NOMO-1 treated with dmso at 0.1 percent for 144 hours (cell line): ENCODE data around the gene FXYD6.
"Not testable (repeated sequence)": the region's sequence is repeated elsewhere in the genome, so short reads cannot be mapped to it uniquely, and the experiment has no call there.

Experiments used
- DNase-seq: peaks from one replicate; lab custom pipeline; 2025; ENCODE audit not compliant: unreplicated experiment; lab: John Stamatoyannopoulos, UW

The FXYD6 gene

DNA sequence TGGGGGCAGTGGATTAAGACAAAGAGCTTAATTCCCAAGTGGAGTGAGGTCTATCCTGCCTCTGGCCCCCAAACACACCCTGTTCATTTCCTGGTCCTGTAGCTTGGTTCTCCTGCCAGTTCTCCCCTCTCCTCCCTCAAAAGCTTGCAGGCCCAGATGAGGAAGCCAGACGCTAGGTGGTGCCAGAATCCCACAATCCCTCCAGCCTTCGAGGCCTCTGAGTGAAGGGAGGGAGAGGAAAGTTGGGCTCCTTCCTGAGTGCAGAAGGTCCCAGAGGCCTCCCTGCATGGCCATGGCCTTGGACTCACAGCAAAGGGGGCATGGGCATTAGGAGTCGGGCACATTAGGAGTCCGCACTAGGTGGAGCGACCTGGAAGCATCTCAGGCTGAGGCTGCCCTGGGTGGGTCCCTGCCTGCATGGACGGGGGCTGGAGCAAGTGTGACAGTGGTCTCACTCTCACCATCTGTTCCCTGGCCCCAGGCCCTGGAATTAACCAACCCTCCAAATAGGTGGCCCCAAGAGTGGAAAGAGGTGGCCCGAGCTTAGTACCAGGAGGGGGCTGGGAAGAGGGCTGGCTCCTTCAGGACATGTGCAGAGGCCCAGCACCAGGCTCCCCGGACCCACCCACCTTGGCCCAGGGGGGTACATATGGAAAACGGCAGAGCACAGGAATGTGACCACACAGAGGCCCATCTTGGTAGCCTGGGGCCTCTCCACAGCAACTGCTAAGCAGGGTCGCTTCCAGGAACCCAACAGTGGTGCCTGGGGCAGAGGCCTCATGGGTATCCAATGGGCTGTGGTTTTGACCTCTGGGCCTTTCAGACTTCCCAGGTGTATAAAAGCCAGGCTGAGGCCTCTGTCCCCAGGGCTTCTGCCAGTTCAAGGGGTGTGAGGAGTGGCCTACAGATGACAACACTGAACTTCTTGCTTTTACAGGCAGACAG is 57.1 kb downstream of the FXYD6 start:
- peak; percentile 74 for DNase-seq

DNA sequence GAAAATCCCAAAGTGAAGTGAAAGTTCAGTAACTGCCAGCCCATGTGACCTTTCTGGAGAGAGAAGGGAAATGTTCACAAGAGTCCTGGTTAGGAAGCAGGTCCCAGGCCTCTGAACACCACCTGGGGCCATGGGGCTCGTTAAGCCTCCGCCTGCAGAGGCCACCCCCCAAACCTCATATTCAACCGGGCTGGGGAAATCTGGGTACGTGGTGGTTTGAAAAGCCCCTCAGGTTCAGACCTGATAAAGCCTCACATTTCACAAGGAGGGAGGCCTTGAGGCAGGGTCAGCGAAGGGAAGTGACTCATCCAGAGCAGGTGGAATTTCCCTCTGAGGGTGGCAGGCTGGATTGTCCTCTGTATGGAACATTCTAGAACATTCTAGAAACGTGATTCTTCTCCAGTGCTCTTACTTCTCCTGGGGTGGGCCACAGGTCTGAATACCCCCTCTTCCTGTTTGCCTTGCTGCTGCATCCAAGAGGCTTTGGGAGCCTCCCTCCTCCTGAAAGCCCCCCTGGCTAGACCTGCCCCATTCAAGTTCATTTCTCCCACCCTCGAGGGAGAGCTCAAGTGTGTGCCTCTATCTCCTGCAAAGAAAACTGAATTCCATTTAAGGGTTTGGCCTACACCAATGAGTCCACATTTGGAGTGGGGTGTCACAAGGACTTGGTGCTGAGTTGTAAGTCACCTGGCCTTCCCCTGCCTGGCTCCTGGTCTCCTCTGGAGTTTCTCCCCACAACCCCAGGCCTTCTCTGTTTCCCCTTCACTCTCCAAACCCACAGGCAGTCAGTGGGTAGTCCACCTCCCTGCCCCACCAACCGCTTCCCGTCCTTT is 58.2 kb downstream of the FXYD6 start:
- DNase-seq, result no peak

DNA sequence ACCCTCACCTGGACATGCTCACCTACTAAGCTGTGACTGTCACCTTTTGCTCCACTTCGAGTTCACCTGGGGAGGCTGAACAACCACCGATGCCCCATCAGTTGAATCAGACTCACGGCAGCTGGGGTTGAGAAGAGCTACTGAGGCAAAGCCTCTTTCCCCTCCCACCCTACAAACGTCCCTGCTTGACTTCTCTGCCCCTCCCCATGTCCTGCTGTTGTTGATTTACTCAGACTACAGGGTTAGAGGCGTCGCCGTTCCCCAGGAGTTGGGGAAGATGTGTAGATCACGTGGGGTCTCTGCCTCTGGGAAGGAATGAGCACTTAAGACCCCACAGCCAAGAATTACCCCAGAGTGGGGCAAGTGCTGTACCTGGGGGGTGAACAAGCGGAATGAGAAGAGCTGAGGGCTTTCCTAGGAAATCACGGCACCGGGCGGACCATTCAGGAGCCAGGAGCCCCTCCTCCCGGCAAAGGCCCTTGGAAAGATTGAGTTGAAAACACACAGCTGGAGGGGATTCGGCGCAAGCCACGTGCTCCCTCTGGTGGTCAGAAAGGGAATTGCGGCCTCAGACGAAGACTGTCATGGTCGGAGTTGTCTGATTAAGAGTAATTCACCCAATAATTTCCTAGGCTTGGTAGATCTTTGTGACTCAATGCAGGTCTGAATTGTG is 59.0 kb downstream of the FXYD6 start:
- DNase-seq, result peak; percentile 56

- DNase-seq, result no peak
Measured at GRCh38 chr11:117816846-117817367, 59.6 kb downstream of the FXYD6 start.

DNA sequence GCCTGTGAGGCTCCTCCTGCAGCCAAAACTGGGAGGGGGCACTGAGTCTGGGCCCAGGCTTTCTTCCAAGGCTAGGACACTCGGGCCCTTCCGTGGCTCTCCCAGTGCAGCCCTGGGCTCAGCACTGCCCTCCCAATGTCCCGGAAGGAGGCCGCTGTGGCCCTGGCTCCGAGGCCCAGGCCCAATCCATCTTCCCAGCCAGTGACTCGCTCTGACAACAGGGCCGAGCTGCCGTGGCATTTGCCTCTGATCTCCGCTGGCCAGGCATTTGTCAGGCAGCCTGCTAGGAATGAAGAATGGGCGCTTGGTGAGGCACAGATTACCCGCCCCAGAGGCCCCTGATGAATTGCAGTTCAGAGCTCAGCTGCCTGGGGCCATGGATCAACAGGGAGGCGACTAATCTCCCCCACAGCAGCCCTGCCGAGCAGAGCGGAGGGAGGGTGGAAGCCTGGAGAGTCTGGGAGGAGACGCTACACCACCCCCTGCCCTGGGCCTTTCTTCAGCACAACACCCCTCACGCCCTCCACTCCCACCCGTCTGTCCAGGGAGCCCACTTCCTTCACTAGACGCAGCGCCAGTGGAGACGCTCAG is 60.2 kb downstream of the FXYD6 start:
- no peak for DNase-seq

DNA sequence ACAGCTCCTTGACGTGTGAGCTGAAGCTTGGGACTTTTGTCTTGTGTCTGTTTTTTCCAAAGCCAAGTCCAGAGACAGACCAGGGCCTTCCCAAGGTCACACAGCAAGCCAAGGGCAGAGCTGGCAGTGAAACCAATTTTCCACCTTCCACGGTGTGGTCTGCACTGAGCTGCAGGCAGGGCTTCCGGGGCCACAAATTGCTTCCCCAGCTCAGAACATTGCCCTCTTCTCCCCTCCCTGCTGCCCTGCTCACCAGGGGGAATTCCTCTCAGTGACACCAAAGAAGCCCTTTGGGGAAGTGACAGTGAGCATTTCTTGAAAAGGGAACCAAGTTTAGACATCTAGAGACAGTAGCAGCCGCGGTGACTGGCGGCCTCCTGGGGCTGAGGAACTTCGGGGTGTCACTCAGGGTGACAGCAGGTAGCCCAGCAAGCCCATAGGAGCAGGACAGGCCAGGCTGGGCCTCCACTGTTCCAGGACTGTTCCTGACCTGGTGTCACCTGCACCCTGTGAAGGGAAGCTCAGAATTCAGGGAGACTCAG is 61.1 kb downstream of the FXYD6 start:
- peak; percentile 85 for DNase-seq

- no peak for DNase-seq
Measured at GRCh38 chr11:117814766-117815261, 61.6 kb downstream of the FXYD6 start.

GRCh38 chr11:117814204-117814765 is 62.2 kb downstream of the FXYD6 start:
- no peak for DNase-seq

GRCh38 chr11:117810056-117810451 is 66.4 kb downstream of the FXYD6 start:
- not testable (repeated sequence) for DNase-seq

GRCh38 chr11:117809236-117810055 is 67.0 kb downstream of the FXYD6 start:
- peak; percentile 25 for DNase-seq

DNA sequence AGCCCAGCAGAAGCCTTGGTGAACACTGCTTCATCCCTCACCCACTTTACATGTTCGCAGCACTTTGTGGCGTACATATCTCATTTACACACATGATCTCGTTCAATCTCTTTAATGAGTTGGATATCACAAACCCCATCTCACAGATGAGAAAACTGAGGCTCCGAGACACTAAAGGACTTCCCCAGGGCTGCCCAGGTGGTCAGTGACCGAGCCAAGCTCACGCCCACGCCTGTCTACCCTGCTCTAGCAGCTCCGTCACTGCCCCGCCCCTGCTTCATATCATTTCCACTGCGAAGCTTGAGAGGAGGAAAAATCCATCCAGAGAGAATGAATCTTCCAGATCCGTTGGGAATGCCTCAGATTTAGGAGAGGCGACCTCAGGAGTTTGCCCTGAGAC is 67.7 kb downstream of the FXYD6 start:
- no peak for DNase-seq

DNA sequence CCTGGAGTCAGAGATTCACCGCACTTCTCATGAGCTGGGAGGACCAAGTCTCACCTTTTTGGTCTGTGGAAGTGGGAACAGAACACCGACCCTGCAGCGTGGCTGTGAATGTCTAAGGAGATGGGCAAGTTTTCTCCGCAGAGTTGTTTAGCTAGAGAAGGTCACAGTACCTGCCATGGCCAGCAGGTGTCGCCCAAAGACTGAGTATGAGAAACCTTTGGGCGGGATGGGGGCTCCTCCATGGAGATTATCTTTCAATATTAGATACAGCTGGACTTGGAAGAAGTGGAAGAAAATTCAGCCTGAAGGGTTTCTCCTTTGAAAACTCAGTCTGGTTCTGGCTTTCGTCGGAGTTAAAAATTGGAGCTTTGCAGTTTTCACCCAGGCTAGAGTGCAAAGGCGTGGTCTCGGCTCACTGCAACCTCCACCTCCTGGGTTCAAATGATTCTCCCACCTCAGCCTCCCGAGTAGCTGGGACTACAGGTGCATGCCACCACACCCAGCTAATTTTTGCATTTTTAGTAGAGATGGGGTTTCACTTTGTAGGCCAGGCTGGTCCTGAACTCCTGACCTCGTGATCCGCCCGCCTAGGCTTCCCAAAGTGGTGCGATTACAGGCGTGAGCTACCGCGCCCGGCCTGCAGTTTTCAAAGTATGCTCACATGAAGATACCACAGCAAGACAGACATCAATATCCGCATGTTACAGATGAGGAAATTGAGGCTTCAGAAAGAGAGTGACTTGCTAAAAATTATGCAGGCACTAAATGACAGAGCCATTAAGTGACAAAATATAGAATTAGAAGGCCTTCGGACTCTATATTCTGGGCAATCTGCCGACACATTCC is 68.8 kb downstream of the FXYD6 start:
- no peak for DNase-seq

- peak; percentile 31 for DNase-seq
Measured at GRCh38 chr11:117806846-117807245, 69.6 kb downstream of the FXYD6 start.

DNA sequence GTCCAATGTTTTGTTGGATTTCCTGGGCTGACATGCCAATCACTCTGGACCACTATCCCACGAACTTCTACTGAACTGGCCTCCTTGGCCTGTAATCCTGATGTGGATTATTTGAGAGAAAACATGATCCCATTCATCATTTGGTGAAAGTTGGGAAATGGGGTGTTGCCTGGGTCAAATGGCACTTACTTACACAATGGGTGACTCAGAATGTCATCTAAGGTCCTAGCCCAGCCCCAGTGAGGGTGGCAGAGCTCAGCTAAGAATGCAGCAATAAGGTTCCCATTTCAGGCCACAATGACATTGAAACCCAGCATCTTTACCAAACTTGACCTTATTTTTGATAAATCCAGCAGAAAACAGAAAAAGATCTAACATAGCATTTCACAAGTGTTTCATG is 71.4 kb downstream of the FXYD6 start:
- DNase-seq, result no peak

- DNase-seq, result no peak
Measured at GRCh38 chr11:117803896-117804295, 72.6 kb downstream of the FXYD6 start.

DNA sequence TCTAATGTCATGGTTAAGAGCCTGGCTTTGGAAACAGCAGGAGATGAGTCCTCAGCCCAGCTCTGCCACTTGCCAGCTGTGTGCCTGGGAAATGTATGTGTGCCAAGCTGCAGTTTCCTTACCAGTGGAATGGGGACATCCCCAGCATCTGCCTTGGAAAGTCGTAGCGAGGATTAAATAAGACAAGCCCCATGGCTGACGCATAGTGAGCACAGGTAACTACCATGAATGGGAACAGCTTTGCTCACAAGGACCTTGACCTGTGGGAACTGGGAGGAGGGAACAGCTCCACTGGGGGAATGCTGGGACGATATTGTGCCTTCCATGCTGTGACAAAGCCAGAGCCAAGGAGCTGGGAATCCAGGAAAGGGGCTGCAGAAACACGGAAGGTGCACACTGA is 76.8 kb downstream of the FXYD6 start:
- DNase-seq, result no peak

DNA sequence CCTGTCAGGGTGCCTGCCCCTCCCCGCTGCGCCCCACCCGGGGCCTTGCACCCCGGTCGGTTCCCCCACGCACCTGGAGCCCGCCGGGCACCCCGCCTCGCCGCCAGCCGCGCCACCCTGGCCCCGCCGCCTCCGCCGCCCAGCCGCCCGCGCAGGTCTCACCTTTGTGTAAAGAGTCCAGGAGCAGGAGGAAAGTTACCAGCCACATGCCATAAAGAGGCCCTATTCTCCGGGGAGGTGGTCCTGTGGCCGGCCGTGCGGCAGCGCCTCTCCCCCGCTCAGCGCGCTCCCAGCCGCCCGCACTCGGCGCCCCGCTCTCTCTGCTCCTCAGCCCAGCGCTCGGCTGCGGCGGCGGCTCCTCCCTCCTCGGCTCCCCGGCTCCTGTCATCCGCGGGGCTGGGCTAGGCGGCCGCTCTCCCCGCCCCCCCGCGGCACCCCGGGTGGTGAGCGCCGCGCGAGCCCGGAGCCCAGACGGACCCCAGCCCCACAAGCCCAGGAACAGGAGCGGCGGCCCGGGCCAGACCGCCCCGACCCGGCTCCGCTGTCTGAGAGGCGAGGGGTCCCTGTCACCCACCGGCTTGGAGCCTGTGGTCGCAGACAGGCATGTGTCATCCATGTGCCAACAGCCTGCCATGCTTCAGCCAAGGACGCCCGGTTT is 79.5 kb downstream of the FXYD6 start, which contains the start of gene DSCAML1:
Gene DSCAML1 (minus strand): TSS at position 345 of the 658 bp plus-strand sequence. CDS start 137 bp downstream, at position 208.
- no peak for DNase-seq
